ENCODE measurements around the gene ORM1.
A peak's percentile ranks its signal among the peaks of the same experiment; 100 is the strongest.

ORM1 gene

GRCh38 chr9:114355821-114356220 lies 32.9 kb downstream of the ORM1 start:
- Histone ChIP-seq H4K12ac (ENCODE audit: low read depth, low read length) (no peak overlapping the region), H3K4me2 (ENCODE audit: low read length) (no peak overlapping the region), H3K4me1 (ENCODE audit: control insufficient read depth in 1 of 2, insufficient read depth in 2 of 2, low read length in 2 of 2) (no peaks in the 10 kb centered on the region), H2AFZ (ENCODE audit: insufficient read depth, low read length, poor library complexity) (no peak overlapping the region), H3K9me3 (ENCODE audit: insufficient read depth, low read depth, low read length) (no peaks in the 10 kb centered on the region), H2BK12ac (ENCODE audit: low read length) (no peak overlapping the region), H3K23ac (ENCODE audit: low read length) (no peak overlapping the region), H3K18ac (ENCODE audit: low read length) (no peak overlapping the region), H3K79me1 (ENCODE audit: low read length) (no peaks in the 10 kb centered on the region), H4K8ac (ENCODE audit: low read depth, low read length) (no peak overlapping the region), H3K4me3 (ENCODE audit: low read depth, low read length) (no peak overlapping the region), H3K27ac (ENCODE audit: low read depth, low read length) (no peak overlapping the region), H3K9ac (ENCODE audit: low read length) (no peak overlapping the region), H2BK120ac (ENCODE audit: insufficient read depth, low read length, poor library complexity) (no peak overlapping the region), H4K91ac (ENCODE audit: low read depth, low read length) (no peak overlapping the region), H3K79me2 (ENCODE audit: control insufficient read depth, insufficient read depth, low read length, poor library complexity) (no peaks in the 10 kb centered on the region), H3K14ac (ENCODE audit: low read length) (no peak overlapping the region), H3K4ac (ENCODE audit: low read depth, low read length) (no peak overlapping the region), H3K36me3 (ENCODE audit: control insufficient read depth in 1 of 2, insufficient read depth in 2 of 2, low read length in 2 of 2) (peaks cover 40 to 49% of the 10 kb centered on the region in 2 experiments), H2BK5ac (ENCODE audit: low read depth, low read length, poor library complexity) (no peak overlapping the region), H3K27me3 (ENCODE audit: insufficient read depth, low read length) (no peaks in the 10 kb centered on the region), H2AK5ac (ENCODE audit: low read length) (no peak overlapping the region)
- peak in 1 of 2 donors; percentile 74 for DNase-seq
- no CpG with 5 or more reads among the region's 6 CpGs for WGBS (ENCODE audit: extremely low coverage, insufficient coverage, insufficient read length)

DNA sequence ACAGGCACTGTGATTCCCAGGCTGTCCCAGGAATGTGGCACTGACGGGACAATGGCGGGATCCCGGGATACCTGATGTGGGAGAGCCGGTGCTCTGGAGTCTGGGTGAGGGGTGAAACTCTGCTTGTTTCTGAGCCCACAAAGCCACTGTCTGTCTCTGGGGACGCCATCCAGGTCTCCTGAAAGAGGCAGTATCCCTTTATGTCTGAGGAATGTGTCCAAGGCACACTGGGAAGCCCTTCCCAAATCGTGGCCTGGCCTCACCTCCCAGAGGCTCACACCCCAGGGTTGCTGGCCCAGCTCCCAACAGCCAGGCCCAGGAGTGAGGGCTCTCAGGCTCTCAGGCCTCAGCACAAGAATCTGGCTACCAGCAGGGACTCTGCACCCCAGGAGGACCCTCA lies 33.9 kb downstream of the ORM1 start:
- Histone ChIP-seq H3K36me3 (ENCODE audit: control insufficient read depth in 1 of 2, insufficient read depth in 2 of 2, low read length in 2 of 2) (peaks cover 45 to 58% of the 10 kb centered on the region in 2 experiments), H3K23ac (ENCODE audit: low read length) (no peak overlapping the region), H3K4me1 (ENCODE audit: control insufficient read depth in 1 of 2, insufficient read depth in 2 of 2, low read length in 2 of 2) (no peaks in the 10 kb centered on the region), H4K12ac (ENCODE audit: low read depth, low read length) (no peak overlapping the region), H2BK120ac (ENCODE audit: insufficient read depth, low read length, poor library complexity) (no peak overlapping the region), H3K18ac (ENCODE audit: low read length) (no peak overlapping the region), H2BK5ac (ENCODE audit: low read depth, low read length, poor library complexity) (no peak overlapping the region), H3K79me1 (ENCODE audit: low read length) (no peaks in the 10 kb centered on the region), H4K91ac (ENCODE audit: low read depth, low read length) (no peak overlapping the region), H2AK5ac (ENCODE audit: low read length) (no peak overlapping the region), H3K4me2 (ENCODE audit: low read length) (no peak overlapping the region), H3K27ac (ENCODE audit: low read depth, low read length) (no peak overlapping the region), H2AFZ (ENCODE audit: insufficient read depth, low read length, poor library complexity) (no peak overlapping the region), H3K27me3 (ENCODE audit: insufficient read depth, low read length) (no peaks in the 10 kb centered on the region), H3K14ac (ENCODE audit: low read length) (no peak overlapping the region), H3K79me2 (ENCODE audit: control insufficient read depth, insufficient read depth, low read length, poor library complexity) (no peaks in the 10 kb centered on the region), H3K9me3 (ENCODE audit: insufficient read depth, low read depth, low read length) (no peaks in the 10 kb centered on the region), H3K4me3 (ENCODE audit: low read depth, low read length) (no peak overlapping the region), H3K4ac (ENCODE audit: low read depth, low read length) (no peak overlapping the region), H2BK12ac (ENCODE audit: low read length) (no peak overlapping the region), H3K9ac (ENCODE audit: low read length) (no peak overlapping the region), H4K8ac (ENCODE audit: low read depth, low read length) (no peak overlapping the region)
- no peak for DNase-seq
- no CpG with 5 or more reads among the region's 6 CpGs for WGBS (ENCODE audit: extremely low coverage, insufficient coverage, insufficient read length)

- no peak overlapping the region for H2BK12ac ChIP-seq (ENCODE audit: low read length)
- DNase-seq: no peak
- H2BK120ac ChIP-seq (ENCODE audit: insufficient read depth, low read length, poor library complexity): no peak overlapping the region
- no peak overlapping the region for H3K27ac ChIP-seq (ENCODE audit: low read depth, low read length)
- no peak overlapping the region for H3K4me2 ChIP-seq (ENCODE audit: low read length)
- H4K8ac ChIP-seq (ENCODE audit: low read depth, low read length): no peak overlapping the region
- H3K36me3 ChIP-seq (ENCODE audit: control insufficient read depth in 1 of 2, insufficient read depth in 2 of 2, low read length in 2 of 2): peaks cover 44 to 60% of the 10 kb centered on the region in 2 experiments
- H2AK5ac ChIP-seq (ENCODE audit: low read length): no peak overlapping the region
- no peak overlapping the region for H3K23ac ChIP-seq (ENCODE audit: low read length)
- no CpG with 5 or more reads among the region's 6 CpGs for WGBS (ENCODE audit: extremely low coverage, insufficient coverage, insufficient read length)
- no peak overlapping the region for H2AFZ ChIP-seq (ENCODE audit: insufficient read depth, low read length, poor library complexity)
- no peak overlapping the region for H3K18ac ChIP-seq (ENCODE audit: low read length)
- no peaks in the 10 kb centered on the region for H3K79me2 ChIP-seq (ENCODE audit: control insufficient read depth, insufficient read depth, low read length, poor library complexity)
- H3K27me3 ChIP-seq (ENCODE audit: insufficient read depth, low read length): no peaks in the 10 kb centered on the region
- H4K91ac ChIP-seq (ENCODE audit: low read depth, low read length): no peak overlapping the region
- no peak overlapping the region for H4K12ac ChIP-seq (ENCODE audit: low read depth, low read length)
- H3K4ac ChIP-seq (ENCODE audit: low read depth, low read length): no peak overlapping the region
- no peak overlapping the region for H3K4me3 ChIP-seq (ENCODE audit: low read depth, low read length)
- H2BK5ac ChIP-seq (ENCODE audit: low read depth, low read length, poor library complexity): no peak overlapping the region
- H3K4me1 ChIP-seq (ENCODE audit: control insufficient read depth in 1 of 2, insufficient read depth in 2 of 2, low read length in 2 of 2): no peaks in the 10 kb centered on the region
- H3K9me3 ChIP-seq (ENCODE audit: insufficient read depth, low read depth, low read length): no peaks in the 10 kb centered on the region
- H3K14ac ChIP-seq (ENCODE audit: low read length): no peak overlapping the region
- no peaks in the 10 kb centered on the region for H3K79me1 ChIP-seq (ENCODE audit: low read length)
- H3K9ac ChIP-seq (ENCODE audit: low read length): no peak overlapping the region
These were observed 34.5 kb downstream of the ORM1 start for GRCh38 chr9:114357360-114357759.

- no peaks in the 10 kb centered on the region for H3K79me1 ChIP-seq (ENCODE audit: low read length)
- no peak overlapping the region for H4K12ac ChIP-seq (ENCODE audit: low read depth, low read length)
- no peak overlapping the region for H3K4me3 ChIP-seq (ENCODE audit: low read depth, low read length)
- H4K8ac ChIP-seq (ENCODE audit: low read depth, low read length): no peak overlapping the region
- no peak overlapping the region for H2AK5ac ChIP-seq (ENCODE audit: low read length)
- H3K4me2 ChIP-seq (ENCODE audit: low read length): no peak overlapping the region
- H3K18ac ChIP-seq (ENCODE audit: low read length): no peak overlapping the region
- no peak overlapping the region for H2BK120ac ChIP-seq (ENCODE audit: insufficient read depth, low read length, poor library complexity)
- H3K23ac ChIP-seq (ENCODE audit: low read length): no peak overlapping the region
- no peak overlapping the region for H2AFZ ChIP-seq (ENCODE audit: insufficient read depth, low read length, poor library complexity)
- no peak overlapping the region for H3K27ac ChIP-seq (ENCODE audit: low read depth, low read length)
- no peak overlapping the region for H3K14ac ChIP-seq (ENCODE audit: low read length)
- H3K9ac ChIP-seq (ENCODE audit: low read length): peak overlapping the region; percentile 42
- no peaks in the 10 kb centered on the region for H3K4me1 ChIP-seq (ENCODE audit: control insufficient read depth in 1 of 2, insufficient read depth in 2 of 2, low read length in 2 of 2)
- WGBS (ENCODE audit: extremely low coverage, insufficient coverage, insufficient read length): no CpG with 5 or more reads among the region's 9 CpGs
- no peak overlapping the region for H4K91ac ChIP-seq (ENCODE audit: low read depth, low read length)
- no peaks in the 10 kb centered on the region for H3K79me2 ChIP-seq (ENCODE audit: control insufficient read depth, insufficient read depth, low read length, poor library complexity)
- no peak overlapping the region for H2BK5ac ChIP-seq (ENCODE audit: low read depth, low read length, poor library complexity)
- no peak overlapping the region for H3K4ac ChIP-seq (ENCODE audit: low read depth, low read length)
- H3K27me3 ChIP-seq (ENCODE audit: insufficient read depth, low read length): no peaks in the 10 kb centered on the region
- no peak overlapping the region for H2BK12ac ChIP-seq (ENCODE audit: low read length)
- peaks cover 46 to 63% of the 10 kb centered on the region in 2 experiments for H3K36me3 ChIP-seq (ENCODE audit: control insufficient read depth in 1 of 2, insufficient read depth in 2 of 2, low read length in 2 of 2)
- DNase-seq: no peak
- no peaks in the 10 kb centered on the region for H3K9me3 ChIP-seq (ENCODE audit: insufficient read depth, low read depth, low read length)
These were observed 35.0 kb downstream of the ORM1 start for GRCh38 chr9:114357911-114358328.
